ENCODE data around the gene CARD18. TPM values are rescaled to one million over a fixed set of nuclear protein-coding genes. Genes with fewer than 3 reads are reported as not detected.

CARD18 gene
- total and polyA plus RNA-seq, 2 of the 13 experiments (the other 11 are each of a cell fraction or from before 2014, with no cell fraction given) = not detected

DNA sequence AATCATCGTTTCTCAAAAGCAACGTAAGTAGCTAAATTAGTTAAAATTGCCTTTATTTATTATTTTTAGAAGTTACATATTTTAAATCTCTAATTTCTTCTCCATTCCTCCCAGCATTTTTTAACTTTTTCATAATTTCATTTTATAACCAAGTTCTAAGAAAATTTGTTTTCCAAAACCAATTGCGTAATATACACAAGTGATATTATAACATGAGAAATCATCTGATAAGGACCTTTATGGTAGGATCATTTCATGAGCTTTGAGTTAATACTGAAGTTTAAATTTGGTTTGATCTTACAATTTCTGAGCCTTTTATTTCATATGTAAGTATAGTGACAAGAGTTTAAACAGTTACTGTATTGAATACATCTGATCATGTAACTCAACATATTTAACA, 27.7 kb upstream of the CARD18 start:
- ATAC-seq = no peak
- H4K20me1 ChIP-seq (ENCODE audit: insufficient read depth, low read length) = no peaks in the 10 kb centered on the region
- BruUV-seq (replicated peaks) = no TSS peak
- no peaks in the 10 kb centered on the region for H3K36me3 ChIP-seq (replicated peaks in 1 of 2; ENCODE audit: control insufficient read depth in 1 of 2, insufficient read depth in 2 of 2, low read length in 2 of 2)
- no peak overlapping the region for H2AFZ ChIP-seq (ENCODE audit: low read length)
- ChIA-PET CTCF (ENCODE audit: low intra/inter-chr PET ratio, low total read pairs) (no interaction called here), POLR2A (no interaction called here)
- H3K9ac ChIP-seq (ENCODE audit: insufficient read depth, low read depth, low read length) = no peak overlapping the region
- no peaks in the 10 kb centered on the region for H3K27me3 ChIP-seq (ENCODE audit: control insufficient read depth in 1 of 2, insufficient read depth in 2 of 2, low read length in 2 of 2)
- H3K4me2 ChIP-seq (ENCODE audit: low read depth, low read length) = no peak overlapping the region
- no peak overlapping the region for H3K4me3 ChIP-seq (replicated peaks in 1 of 3; ENCODE audit: insufficient read depth in 1 of 3, low read depth in 2 of 3, low read length in 3 of 3)
- H3K79me2 ChIP-seq (ENCODE audit: insufficient read depth, low read length) = no peaks in the 10 kb centered on the region
- no peaks in the 10 kb centered on the region for H3K9me3 ChIP-seq (ENCODE audit: low read length)
- TF ChIP-seq, protein P1, sequence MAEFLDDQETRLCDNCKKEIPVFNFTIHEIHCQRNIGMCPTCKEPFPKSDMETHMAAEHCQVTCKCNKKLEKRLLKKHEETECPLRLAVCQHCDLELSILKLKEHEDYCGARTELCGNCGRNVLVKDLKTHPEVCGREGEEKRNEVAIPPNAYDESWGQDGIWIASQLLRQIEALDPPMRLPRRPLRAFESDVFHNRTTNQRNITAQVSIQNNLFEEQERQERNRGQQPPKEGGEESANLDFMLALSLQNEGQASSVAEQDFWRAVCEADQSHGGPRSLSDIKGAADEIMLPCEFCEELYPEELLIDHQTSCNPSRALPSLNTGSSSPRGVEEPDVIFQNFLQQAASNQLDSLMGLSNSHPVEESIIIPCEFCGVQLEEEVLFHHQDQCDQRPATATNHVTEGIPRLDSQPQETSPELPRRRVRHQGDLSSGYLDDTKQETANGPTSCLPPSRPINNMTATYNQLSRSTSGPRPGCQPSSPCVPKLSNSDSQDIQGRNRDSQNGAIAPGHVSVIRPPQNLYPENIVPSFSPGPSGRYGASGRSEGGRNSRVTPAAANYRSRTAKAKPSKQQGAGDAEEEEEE (CRISPR knock-in tag; IDR thresholded peaks at IDR 0.05; ENCODE audit: borderline replicate concordance) = no peak
- TF ChIP-seq CEBPB (IDR thresholded peaks at IDR 0.05; ENCODE audit: borderline replicate concordance, low read depth, low read length) = peak; percentile 76; the same call in 1 of the 2 replicates
- no peak overlapping the region for H3K27ac ChIP-seq (ENCODE audit: extremely low read length, insufficient read depth, low read length)
- intact Hi-C loops (cut with micrococcal nuclease; ENCODE audit: unreplicated experiment) = no loop called here
- in situ Hi-C loops (cut with HindIII; ENCODE audit: extremely low pct_ligation_motif_present, low pct_unique_long_range_greater_than_20kb) = no loop called here
- no peaks in the 10 kb centered on the region for H3K4me1 ChIP-seq (ENCODE audit: insufficient read depth, low read length)
- no peak for FAIRE-seq
- no peak for DNase-seq (ENCODE audit: low spot score)
- WGBS (ENCODE audit: low lambda C conversion rate) = 87% methylated on average over 3 of the region's 3 CpGs

DNA sequence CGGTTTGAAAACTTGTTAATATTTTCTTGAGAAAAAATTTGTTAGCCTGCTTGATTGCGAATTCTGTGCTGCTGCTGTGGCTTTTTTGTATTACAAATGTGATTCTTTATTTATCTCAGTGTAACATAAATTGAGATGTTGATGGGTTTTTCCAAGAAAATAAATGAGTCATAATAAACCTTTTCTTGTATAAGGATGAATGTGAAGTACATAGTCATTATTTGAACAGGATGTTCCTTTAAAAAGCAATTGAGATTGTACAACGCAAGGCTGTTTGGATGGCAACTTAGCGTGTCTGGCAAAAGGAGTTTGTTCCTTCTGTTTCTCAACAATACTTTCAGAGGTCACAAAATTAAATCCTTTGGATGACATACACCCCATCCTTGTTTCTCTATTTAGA, 24.6 kb upstream of the CARD18 start:
- Histone ChIP-seq H3K27me3 (ENCODE audit: control insufficient read depth in 1 of 2, insufficient read depth in 2 of 2, low read length in 2 of 2) (no peaks in the 10 kb centered on the region), H3K36me3 (replicated peaks in 1 of 2; ENCODE audit: control insufficient read depth in 1 of 2, insufficient read depth in 2 of 2, low read length in 2 of 2) (no peaks in the 10 kb centered on the region), H3K4me3 (replicated peaks in 1 of 3; ENCODE audit: insufficient read depth in 1 of 3, low read depth in 2 of 3, low read length in 3 of 3) (no peak overlapping the region), H3K79me2 (ENCODE audit: insufficient read depth, low read length) (no peaks in the 10 kb centered on the region), H3K27ac (ENCODE audit: extremely low read length, insufficient read depth, low read length) (no peak overlapping the region), H3K4me2 (ENCODE audit: low read depth, low read length) (no peak overlapping the region), H3K4me1 (ENCODE audit: insufficient read depth, low read length) (no peaks in the 10 kb centered on the region), H3K9ac (ENCODE audit: insufficient read depth, low read depth, low read length) (no peak overlapping the region), H4K20me1 (ENCODE audit: insufficient read depth, low read length) (no peaks in the 10 kb centered on the region), H2AFZ (ENCODE audit: low read length) (no peak overlapping the region), H3K9me3 (ENCODE audit: low read length) (no peaks in the 10 kb centered on the region)
- ATAC-seq = no peak
- DNase-seq (ENCODE audit: low spot score) = no peak
- no TSS peak for BruUV-seq (replicated peaks)
- in situ Hi-C loops (cut with HindIII; ENCODE audit: extremely low pct_ligation_motif_present, low pct_unique_long_range_greater_than_20kb) (no loop called here), intact Hi-C loops (cut with micrococcal nuclease; ENCODE audit: unreplicated experiment) (no loop called here)
- ChIA-PET CTCF (ENCODE audit: low intra/inter-chr PET ratio, low total read pairs) (no interaction called here), POLR2A (no interaction called here)
- FAIRE-seq = no peak
- 42% methylated on average over 4 of the region's 4 CpGs for WGBS (ENCODE audit: low lambda C conversion rate)
- no peak for TF ChIP-seq ZNF672 (CRISPR knock-in tag; IDR thresholded peaks at IDR 0.05)
- TF ChIP-seq, protein P2, sequence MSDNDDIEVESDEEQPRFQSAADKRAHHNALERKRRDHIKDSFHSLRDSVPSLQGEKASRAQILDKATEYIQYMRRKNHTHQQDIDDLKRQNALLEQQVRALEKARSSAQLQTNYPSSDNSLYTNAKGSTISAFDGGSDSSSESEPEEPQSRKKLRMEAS (IDR thresholded peaks at IDR 0.05) = no peak
- no peak for TF ChIP-seq MBNL3 (CRISPR knock-in tag; conservative IDR thresholded peaks at IDR 0.05)
- no peak for TF ChIP-seq TEAD2 (CRISPR knock-in tag; IDR thresholded peaks at IDR 0.05)
- no peak for TF ChIP-seq ELF1 (CRISPR knock-in tag; IDR thresholded peaks at IDR 0.05)
- no peak for TF ChIP-seq ZNF768 (CRISPR knock-in tag; IDR thresholded peaks at IDR 0.05)
- no peak for TF ChIP-seq ZNF773 (CRISPR knock-in tag; IDR thresholded peaks at IDR 0.05; ENCODE audit: borderline replicate concordance)
- TF ChIP-seq, protein P3, sequence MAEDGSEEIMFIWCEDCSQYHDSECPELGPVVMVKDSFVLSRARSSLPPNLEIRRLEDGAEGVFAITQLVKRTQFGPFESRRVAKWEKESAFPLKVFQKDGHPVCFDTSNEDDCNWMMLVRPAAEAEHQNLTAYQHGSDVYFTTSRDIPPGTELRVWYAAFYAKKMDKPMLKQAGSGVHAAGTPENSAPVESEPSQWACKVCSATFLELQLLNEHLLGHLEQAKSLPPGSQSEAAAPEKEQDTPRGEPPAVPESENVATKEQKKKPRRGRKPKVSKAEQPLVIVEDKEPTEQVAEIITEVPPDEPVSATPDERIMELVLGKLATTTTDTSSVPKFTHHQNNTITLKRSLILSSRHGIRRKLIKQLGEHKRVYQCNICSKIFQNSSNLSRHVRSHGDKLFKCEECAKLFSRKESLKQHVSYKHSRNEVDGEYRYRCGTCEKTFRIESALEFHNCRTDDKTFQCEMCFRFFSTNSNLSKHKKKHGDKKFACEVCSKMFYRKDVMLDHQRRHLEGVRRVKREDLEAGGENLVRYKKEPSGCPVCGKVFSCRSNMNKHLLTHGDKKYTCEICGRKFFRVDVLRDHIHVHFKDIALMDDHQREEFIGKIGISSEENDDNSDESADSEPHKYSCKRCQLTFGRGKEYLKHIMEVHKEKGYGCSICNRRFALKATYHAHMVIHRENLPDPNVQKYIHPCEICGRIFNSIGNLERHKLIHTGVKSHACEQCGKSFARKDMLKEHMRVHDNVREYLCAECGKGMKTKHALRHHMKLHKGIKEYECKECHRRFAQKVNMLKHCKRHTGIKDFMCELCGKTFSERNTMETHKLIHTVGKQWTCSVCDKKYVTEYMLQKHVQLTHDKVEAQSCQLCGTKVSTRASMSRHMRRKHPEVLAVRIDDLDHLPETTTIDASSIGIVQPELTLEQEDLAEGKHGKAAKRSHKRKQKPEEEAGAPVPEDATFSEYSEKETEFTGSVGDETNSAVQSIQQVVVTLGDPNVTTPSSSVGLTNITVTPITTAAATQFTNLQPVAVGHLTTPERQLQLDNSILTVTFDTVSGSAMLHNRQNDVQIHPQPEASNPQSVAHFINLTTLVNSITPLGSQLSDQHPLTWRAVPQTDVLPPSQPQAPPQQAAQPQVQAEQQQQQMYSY (CRISPR knock-in tag; IDR thresholded peaks at IDR 0.05) = no peak
- no peak for TF ChIP-seq NFE2L2 (IDR thresholded peaks at IDR 0.05; ENCODE audit: low read length)

Measured in HepG2 (cell line).